Measurements from ENCODE around the gene KIAA1191.

KIAA1191 gene

GRCh38 chr5:176365351-176366231 is 4.0 kb upstream of the KIAA1191 start, which contains the start of gene ARL10:
ARL10 (plus strand) TSS chr5:176365487; CDS start chr5:176365564, 77 bp downstream.
- peak; percentile 71 for DNase-seq

- DNase-seq: no peak
Observed at GRCh38 chr5:176364765-176365350, 3.3 kb upstream of the KIAA1191 start.

- no peak for DNase-seq
Observed at GRCh38 chr5:176362233-176362490, 598 bp upstream of the KIAA1191 start.

GRCh38 chr5:176360894-176361436 is 599 bp downstream of the KIAA1191 start:
- peak; percentile 18 for DNase-seq

GRCh38 chr5:176359658-176360057 is 1.9 kb downstream of the KIAA1191 start:
- no peak for DNase-seq

GRCh38 chr5:176356179-176356566 is 5.4 kb downstream of the KIAA1191 start:
- DNase-seq: no peak

GRCh38 chr5:176355400-176356178 is 6.0 kb downstream of the KIAA1191 start:
- no peak for DNase-seq

GRCh38 chr5:176353533-176353932 is 8.0 kb downstream of the KIAA1191 start:
- no peak for DNase-seq

GRCh38 chr5:176352116-176352878 is 9.3 kb downstream of the KIAA1191 start:
- DNase-seq: no peak

GRCh38 chr5:176350416-176350815 is 11.1 kb downstream of the KIAA1191 start:
- no peak for DNase-seq

- DNase-seq: no peak
Observed at GRCh38 chr5:176342766-176343458, 18.7 kb downstream of the KIAA1191 start.

GRCh38 chr5:176342158-176342483 is 19.4 kb downstream of the KIAA1191 start:
- no peak for DNase-seq

GRCh38 chr5:176341325-176342157 is 20.0 kb downstream of the KIAA1191 start:
- DNase-seq: no peak

- no peak for DNase-seq
Observed at GRCh38 chr5:176339304-176339703, 22.3 kb downstream of the KIAA1191 start.

- no peak for DNase-seq
Observed at GRCh38 chr5:176337913-176338312, 23.7 kb downstream of the KIAA1191 start.

- no peak for DNase-seq
Observed at GRCh38 chr5:176334031-176334770, 27.4 kb downstream of the KIAA1191 start.

- no peak for DNase-seq
Observed at GRCh38 chr5:176320577-176320976, 41.0 kb downstream of the KIAA1191 start.

- DNase-seq: no peak
Observed at GRCh38 chr5:176319827-176320554, 41.6 kb downstream of the KIAA1191 start.

GRCh38 chr5:176317534-176318374 is 43.8 kb downstream of the KIAA1191 start:
- DNase-seq: no peak
